T-helper 1 cell (primary cell): ENCODE results near the gene UBFD1.
"Not testable (repeated sequence)": the region's sequence is repeated elsewhere in the genome, so short reads cannot be mapped to it uniquely, and the experiment has no call there.

Source experiments
- DNase-seq, 5 donors: peaks; one replicate each; pipeline ENCODE4 v3.0.0-alpha.2; 2012 to 2020

UBFD1 gene

GRCh38 chr16:23527961-23528643 is 29.4 kb upstream of the UBFD1 start:
- DNase-seq = no peak

DNA sequence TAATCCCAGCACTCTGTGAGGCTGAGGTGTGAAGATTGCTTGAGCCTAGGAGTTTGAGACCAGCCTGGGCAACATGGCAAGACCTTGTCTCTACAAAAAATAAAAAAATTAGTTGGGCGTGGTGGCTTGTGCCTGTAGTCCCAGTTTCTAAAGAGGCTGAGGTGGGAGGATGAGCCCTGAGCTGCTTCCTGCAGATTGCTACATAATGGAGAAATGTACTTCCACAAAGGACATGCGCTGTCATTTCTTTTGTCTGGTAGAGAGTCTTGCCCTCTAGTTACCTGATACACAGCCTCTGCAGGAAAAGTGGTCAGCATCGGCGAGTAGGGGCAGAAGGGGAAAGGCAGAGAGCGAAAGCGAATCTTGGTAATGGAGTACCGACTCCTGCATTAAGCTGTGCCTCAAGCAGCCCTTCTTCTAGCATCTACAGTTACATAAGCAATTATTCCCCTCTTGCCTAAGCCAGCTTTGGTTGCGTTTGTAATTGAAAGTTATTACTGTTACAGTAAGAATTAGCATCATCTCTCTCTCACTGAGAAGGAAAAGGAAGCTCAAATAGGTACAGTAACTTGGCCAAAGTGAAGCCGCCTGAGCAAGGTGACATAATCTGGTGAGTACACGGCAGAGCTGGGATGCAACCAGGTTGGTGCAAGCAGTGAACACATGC is 28.8 kb upstream of the UBFD1 start:
- no peak for DNase-seq

GRCh38 chr16:23530062-23530461 is 27.5 kb upstream of the UBFD1 start:
- no peak for DNase-seq

GRCh38 chr16:23532448-23532847 is 25.1 kb upstream of the UBFD1 start:
- no peak for DNase-seq

DNA sequence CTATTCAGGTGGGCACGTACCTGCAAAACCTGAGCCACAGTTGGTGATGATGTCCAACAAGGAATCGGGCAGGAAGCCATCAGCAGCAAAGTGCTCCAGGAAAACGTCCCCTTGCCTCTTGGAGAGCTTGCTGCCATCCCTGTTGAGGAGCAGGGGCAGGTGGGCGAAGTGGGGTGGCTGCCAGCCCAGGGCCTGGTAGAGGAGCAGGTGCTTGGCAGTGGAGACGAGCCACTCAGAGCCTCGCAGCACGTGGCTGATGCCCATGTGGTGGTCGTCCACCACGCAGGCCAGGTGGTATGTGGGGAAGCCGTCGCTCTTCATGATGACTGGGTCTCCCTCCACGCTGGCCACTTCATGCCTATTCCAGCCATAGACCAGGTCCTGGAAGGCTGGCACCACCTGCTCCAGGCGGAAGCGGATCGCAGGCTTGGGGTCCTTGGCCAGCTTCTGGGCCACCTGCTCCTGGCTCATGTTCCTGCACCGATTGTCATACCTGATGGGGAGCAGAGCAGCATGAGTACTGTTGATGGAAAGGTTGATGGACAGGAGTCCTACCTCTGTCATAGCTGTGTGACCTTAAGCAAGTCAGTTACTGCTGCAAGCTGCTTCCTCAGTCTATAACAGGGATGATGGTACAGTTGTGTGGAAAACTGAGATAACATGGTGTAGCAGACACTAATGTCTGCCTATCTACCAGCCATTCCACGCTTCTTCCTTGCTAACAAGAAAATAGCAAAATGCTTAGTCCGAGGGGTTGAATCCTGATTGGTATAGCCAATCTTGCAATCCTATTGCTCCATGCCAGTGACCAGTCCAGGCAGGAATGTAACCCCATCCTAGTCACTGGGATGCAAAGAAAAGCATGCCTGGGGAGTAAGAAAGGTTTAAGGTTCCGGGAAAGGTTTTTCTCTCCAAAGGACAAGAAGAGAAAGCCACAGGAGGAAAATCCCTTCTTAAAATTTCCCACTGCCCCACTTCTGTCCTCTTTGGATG is 22.4 kb upstream of the UBFD1 start:
- no peak for DNase-seq

DNA sequence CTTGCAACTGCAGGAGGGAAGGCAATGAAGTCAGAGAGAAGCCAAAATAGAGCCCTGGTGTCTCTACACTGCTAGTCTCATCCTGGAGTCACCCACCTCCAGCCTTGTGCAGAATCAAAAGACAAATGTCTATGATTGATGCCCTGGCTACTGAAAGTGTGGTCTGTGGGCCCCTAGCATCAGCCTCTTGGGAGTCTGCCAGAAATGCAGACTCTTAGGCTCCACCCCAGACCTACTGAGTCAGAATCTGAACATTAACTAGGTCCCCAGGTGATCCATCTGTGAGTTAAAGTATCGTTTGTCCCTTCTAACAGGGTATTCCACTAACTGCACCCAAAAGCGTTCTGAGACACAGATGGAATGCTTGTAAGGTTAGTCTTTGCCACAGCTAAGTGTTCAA is 21.6 kb upstream of the UBFD1 start:
- DNase-seq = no peak

GRCh38 chr16:23537390-23537789 is 20.1 kb upstream of the UBFD1 start:
- no peak for DNase-seq

GRCh38 chr16:23538919-23539278 is 18.6 kb upstream of the UBFD1 start:
- no peak for DNase-seq

- no peak for DNase-seq
These were observed 17.3 kb upstream of the UBFD1 start for GRCh38 chr16:23539984-23540816.

- DNase-seq = not testable (repeated sequence)
These were observed 16.7 kb upstream of the UBFD1 start for GRCh38 chr16:23540817-23541178.

GRCh38 chr16:23544436-23544835 is 13.1 kb upstream of the UBFD1 start:
- no peak for DNase-seq

DNA sequence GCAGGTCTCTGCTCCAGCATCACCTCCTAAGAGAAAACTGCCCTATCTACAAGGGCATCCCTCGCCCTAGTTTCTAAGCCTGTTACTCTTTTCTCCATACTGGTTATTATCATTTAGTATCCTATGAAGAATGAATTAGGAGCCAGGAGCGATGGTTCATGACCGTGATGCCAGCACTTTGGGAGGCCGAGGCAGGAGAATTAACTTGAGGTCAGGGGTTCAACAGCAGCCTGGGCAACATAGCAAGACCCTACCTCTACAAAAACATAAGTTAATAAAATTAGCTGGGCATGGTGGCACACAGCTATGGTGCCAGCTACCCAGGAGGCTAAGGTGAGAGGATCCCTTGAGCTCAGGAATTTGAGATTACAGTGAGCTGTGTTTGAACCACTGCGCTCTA is 7.6 kb upstream of the UBFD1 start:
- DNase-seq = no peak

DNA sequence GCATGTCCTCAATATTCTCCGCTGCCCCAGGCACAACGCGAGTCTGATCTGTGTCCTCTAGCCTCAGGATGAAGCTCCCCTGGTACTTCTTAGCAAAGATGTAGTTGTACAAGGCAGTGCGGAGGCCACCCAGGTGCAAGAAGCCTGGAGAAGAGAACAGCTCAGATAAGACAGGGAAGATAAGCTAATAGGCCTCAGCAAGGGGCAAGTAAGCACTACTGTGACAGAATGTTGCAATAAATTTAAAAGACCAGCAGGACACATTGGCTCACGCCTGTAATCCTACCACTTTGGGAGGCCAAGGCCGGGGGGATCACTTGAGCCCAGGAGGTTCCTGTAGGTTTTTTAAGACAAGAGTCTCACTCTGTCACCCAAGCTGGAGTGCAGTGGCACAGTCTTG is 5.4 kb upstream of the UBFD1 start:
- no peak for DNase-seq

GRCh38 chr16:23554536-23554935 is 3.0 kb upstream of the UBFD1 start:
- DNase-seq = no peak

DNA sequence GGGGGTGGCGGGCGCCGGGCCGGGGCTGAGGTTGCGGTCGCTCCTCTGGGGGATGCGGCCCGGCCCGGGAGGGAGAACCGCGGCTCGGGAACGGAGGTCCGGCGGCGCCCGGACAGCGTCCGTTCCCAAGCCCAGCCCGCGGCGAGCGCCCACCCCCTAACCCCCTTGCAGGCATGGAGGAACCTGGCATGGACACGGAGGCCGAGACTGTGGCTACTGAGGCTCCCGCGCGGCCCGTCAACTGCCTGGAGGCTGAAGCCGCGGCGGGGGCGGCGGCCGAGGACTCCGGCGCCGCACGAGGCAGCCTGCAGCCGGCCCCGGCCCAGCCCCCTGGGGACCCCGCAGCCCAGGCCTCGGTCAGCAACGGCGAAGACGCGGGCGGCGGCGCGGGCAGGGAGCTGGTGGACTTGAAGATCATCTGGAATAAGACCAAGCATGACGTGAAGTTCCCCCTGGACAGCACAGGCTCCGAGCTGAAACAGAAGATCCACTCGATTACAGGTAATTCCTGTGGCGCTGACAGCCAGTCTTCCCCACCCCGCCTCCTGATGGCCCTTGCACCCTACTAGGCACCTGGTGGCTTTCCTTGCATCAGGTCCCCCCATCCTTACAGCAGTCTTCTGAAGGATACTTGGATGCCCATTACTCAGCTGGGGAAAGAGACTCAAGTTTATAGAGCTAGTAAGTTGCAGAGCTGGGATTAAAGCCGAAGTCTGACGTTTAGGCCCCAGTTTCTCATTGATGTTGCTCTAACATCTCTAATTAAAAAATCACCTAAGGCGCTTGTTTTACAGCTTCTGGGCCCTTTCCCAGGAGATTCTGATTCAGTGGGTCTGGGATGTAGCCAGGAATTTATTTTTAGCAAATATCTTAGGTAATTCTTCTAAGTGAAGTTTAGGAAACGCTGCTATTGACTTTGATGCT is 514 bp downstream of the UBFD1 start:
- DNase-seq = no peak

GRCh38 chr16:23561586-23561985 is 4.1 kb downstream of the UBFD1 start:
- DNase-seq = no peak

- no peak for DNase-seq
These were observed 5.0 kb downstream of the UBFD1 start for GRCh38 chr16:23562505-23562904.

- DNase-seq = no peak
These were observed 5.7 kb downstream of the UBFD1 start for GRCh38 chr16:23563186-23563585.

DNA sequence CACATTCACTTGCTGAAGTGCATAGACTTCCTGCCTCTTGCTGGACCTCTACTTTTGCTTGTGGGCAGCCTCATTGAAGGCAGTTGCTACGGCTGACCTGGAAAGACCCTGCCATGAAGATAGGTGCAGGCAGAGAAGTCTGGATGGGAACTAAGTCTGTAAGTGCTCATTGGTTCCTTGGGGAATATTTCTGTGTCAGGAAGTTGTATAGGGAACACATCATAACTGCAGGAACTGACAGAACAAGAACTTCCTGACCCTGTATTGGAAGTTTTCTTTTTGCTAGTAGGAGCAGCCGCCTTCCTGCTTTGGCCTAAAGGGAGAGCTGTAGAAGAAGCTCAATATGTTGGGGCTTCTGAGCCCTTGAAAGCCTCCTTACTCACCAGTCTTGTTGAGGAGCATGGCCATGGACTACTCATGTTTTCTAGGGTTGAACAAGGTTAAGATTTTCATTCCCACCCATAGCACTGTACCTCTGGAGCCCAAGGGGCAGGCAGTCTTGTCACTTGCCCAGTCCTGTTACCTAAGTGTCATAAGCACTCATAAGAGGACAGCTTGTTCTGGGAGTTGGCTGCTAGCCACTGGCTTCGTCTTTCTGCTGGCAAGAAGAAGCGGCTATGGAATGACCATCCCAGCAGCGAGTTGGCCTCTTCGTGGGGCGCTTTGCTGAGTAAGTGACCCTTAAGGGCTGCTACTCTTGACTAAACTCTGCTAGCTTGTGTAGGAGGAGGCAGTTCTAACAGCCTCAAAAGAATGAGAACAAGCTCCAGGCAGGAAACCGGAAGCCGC is 7.2 kb downstream of the UBFD1 start:
- no peak for DNase-seq

- no peak for DNase-seq
These were observed 9.2 kb downstream of the UBFD1 start for GRCh38 chr16:23566724-23567123.

- no peak for DNase-seq
These were observed 10.1 kb downstream of the UBFD1 start for GRCh38 chr16:23567602-23568001.
